ENCODE results near the gene IL12RB1. TPM values are rescaled to one million over a fixed set of nuclear protein-coding genes. Genes with fewer than 3 reads are reported as not detected.
"Not testable (repeated sequence)": the region's sequence is repeated elsewhere in the genome, so short reads cannot be mapped to it uniquely, and the experiment has no call there.

Gene IL12RB1
- total and polyA plus RNA-seq, 10 donors = 9.9 to 31.6 (median 24.2) TPM

DNA sequence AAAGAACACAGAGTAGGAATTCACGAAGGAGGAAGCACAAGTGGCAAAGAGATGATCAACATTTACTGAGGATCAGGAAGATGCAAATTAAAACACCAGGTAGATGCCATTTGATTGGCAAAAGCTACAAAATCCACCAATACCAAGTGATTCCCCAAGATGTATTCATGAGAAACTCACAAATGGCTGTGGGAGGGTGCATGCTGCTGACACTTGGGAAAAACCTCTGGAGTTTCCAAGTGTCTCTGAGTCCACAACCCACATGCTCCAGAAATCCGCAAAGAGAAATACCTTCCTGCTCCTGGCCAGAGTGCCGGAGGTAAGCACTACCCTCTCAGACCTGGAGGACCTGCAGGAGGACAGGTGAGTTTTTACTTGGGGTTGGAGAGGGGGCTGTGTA, 43.1 kb downstream of the IL12RB1 start:
- WGBS, 5 donors = 93 to 96% (median 94%) methylated on average over 3 of the region's 3 CpGs
- H3K9me3 ChIP-seq = peaks cover 0 to 8% (median 0%) of the 10 kb centered on the region in 8 donors
- no peaks in the 10 kb centered on the region for H3K27me3 ChIP-seq (replicated peaks in 1 of 7)
- intact Hi-C loops (cut with DNase I; ENCODE audit: low total_unique reads) = no loop called here
- DNase-seq = no peak
- H3K36me3 ChIP-seq = no peaks in the 10 kb centered on the region
- H3K4me1 ChIP-seq = peaks cover 20 to 47% (median 31%) of the 10 kb centered on the region in 6 donors
- H3K4me3 ChIP-seq = no peak overlapping the region
- peak overlapping the region in 3 of 8 donors; percentile 84 to 86 (median 85) for H3K27ac ChIP-seq
- TF ChIP-seq, protein P1, sequence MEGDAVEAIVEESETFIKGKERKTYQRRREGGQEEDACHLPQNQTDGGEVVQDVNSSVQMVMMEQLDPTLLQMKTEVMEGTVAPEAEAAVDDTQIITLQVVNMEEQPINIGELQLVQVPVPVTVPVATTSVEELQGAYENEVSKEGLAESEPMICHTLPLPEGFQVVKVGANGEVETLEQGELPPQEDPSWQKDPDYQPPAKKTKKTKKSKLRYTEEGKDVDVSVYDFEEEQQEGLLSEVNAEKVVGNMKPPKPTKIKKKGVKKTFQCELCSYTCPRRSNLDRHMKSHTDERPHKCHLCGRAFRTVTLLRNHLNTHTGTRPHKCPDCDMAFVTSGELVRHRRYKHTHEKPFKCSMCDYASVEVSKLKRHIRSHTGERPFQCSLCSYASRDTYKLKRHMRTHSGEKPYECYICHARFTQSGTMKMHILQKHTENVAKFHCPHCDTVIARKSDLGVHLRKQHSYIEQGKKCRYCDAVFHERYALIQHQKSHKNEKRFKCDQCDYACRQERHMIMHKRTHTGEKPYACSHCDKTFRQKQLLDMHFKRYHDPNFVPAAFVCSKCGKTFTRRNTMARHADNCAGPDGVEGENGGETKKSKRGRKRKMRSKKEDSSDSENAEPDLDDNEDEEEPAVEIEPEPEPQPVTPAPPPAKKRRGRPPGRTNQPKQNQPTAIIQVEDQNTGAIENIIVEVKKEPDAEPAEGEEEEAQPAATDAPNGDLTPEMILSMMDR (IDR thresholded peaks at IDR 0.05 in 8 of 11, conservative IDR thresholded peaks at IDR 0.05 in 3 of 11) = no peak
- TF ChIP-seq POLR2A (IDR thresholded peaks at IDR 0.05) (no peak), POLR2AphosphoS5 (IDR thresholded peaks at IDR 0.05) (no peak)

DNA sequence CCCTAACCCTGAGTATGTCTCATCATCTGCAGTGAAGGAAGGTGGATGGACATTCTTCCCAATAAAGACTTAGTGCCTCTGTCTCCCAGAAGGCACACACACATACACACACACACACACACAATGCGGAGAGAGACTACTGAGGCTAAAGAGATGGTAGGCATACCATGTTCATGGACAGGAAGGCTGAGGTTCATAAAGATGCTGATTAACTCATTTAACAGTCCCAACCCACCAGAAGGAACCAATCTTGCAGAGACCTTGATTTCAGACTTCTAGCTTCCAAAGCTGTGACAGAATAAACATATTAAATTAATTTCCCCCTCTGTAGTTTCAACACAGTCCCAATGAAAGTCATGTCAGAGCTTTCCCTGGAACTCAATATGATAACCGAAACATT, 45.7 kb downstream of the IL12RB1 start:
- Histone ChIP-seq H3K36me3 (no peaks in the 10 kb centered on the region), H3K27ac (no peak overlapping the region), H3K27me3 (replicated peaks in 1 of 7) (no peaks in the 10 kb centered on the region), H3K4me1 (peaks cover 20 to 45% (median 27%) of the 10 kb centered on the region in 6 donors), H3K9me3 (peaks cover 0 to 8% (median 0%) of the 10 kb centered on the region in 8 donors), H3K4me3 (no peak overlapping the region)
- no peak for DNase-seq
- intact Hi-C loops (cut with DNase I; ENCODE audit: low total_unique reads) = no loop called here
- WGBS, 5 donors = 70 to 100% (median 98%) methylated on average over 2 of the region's 2 CpGs
- TF ChIP-seq, protein P1 (IDR thresholded peaks at IDR 0.05 in 8 of 11, conservative IDR thresholded peaks at IDR 0.05 in 3 of 11) = no peak
- TF ChIP-seq POLR2A (IDR thresholded peaks at IDR 0.05) (no peak), POLR2AphosphoS5 (IDR thresholded peaks at IDR 0.05) (no peak)

DNA sequence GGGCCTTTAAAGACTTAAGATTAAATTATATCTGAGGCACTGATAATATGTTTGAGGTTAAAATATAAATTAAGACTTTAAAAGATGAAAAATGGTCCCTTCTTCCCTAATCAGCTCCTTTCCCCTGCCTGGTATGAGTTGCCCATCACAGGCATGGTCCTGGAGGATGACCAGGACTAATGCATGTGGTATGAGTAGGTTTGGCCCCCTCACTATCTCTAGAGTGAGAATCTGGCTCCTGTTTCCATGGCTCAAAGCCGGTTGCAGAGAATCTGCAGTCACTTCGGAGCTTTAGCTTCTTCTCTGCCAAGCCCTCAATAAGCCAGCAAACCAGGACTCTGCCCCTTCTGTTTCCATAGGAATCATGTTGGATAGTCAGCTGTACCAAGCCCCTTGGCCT, 54.6 kb downstream of the IL12RB1 start:
- H3K36me3 ChIP-seq; intact Hi-C loops (cut with DNase I; ENCODE audit: low total_unique reads); H3K9me3 ChIP-seq; DNase-seq; H3K27me3 ChIP-seq (replicated peaks in 1 of 7); H3K27ac ChIP-seq; H3K4me3 ChIP-seq: not testable (repeated sequence)
- 87 to 97% (median 92%) methylated on average over 2 of the region's 2 CpGs for WGBS, 5 donors
- peaks cover 0 to 26% (median 8%) of the 10 kb centered on the region in 6 donors for H3K4me1 ChIP-seq

DNA sequence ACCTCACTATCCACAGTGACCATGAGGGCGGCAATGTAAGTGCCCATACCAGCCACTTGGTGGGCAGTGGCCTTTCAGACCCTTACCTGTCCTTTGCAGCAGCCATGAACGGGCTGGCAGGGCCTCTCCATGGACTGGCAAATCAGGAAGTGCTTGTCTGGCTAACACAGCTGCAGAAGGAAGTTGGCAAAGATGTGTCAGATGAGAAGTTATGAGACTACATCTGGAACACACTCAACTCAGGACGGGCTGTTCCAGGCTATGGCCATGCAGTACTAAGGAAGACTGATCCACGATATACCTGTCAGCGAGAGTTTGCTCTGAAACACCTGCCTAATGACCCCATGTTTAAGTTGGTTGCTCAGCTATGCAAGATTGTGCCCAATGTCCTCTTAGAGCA, 55.3 kb downstream of the IL12RB1 start:
- Histone ChIP-seq H3K4me1 (peaks cover 0 to 26% (median 8%) of the 10 kb centered on the region in 6 donors), H3K27ac (peak overlapping the region in 3 of 8 donors; percentile 3 to 56 (median 45))
- H3K27me3 ChIP-seq (replicated peaks in 1 of 7); H3K36me3 ChIP-seq; DNase-seq; intact Hi-C loops (cut with DNase I; ENCODE audit: low total_unique reads); H3K9me3 ChIP-seq; H3K4me3 ChIP-seq: not testable (repeated sequence)
- WGBS, 5 donors = 28 to 50% (median 42%) methylated on average over 4 to 5 of the region's 5 CpGs

DNA sequence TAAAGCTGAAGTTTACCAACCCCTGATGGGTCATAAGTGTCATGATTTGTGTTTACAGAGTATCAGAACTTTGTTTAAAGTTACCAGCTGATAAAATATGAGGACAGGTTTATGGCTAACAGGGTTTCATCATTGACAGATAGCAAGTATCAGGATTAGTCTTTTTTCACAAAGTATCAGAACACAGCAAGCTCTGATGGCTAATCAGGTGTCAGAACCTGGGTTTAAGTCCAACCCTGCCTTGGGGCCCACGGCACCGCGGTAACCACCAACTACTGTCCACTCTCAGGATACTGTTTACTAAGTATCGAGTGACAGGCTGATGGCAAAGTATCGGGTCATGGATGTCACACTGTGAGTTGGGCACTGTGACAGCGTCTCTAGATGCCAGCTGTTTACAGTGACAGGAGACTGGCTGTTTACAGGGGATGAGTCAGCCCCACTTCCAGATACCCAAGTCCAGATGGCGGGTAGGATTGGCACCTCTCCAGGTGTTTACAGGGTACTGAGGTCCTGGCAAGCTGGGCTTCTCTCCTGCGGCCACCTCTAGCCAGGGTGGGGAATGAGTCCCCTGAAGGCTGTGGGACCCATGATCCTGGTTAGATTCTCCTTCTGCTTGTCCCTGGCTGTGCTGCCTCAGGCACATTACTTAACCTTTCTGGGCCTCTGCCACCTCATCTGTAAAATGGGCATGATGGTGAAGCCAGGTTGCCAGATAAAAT, 57.0 kb downstream of the IL12RB1 start:
- intact Hi-C loops (cut with DNase I; ENCODE audit: low total_unique reads) = no loop called here
- TF ChIP-seq POLR2AphosphoS5 (IDR thresholded peaks at IDR 0.05) (no peak), POLR2A (IDR thresholded peaks at IDR 0.05) (no peak)
- TF ChIP-seq, protein P1 (IDR thresholded peaks at IDR 0.05 in 8 of 11, conservative IDR thresholded peaks at IDR 0.05 in 3 of 11) = no peak
- Histone ChIP-seq H3K4me1 (peaks cover 0 to 25% (median 14%) of the 10 kb centered on the region in 6 donors), H3K4me3 (no peak overlapping the region), H3K9me3 (no peaks in the 10 kb centered on the region), H3K27me3 (replicated peaks in 1 of 7) (no peaks in the 10 kb centered on the region), H3K27ac (peak overlapping the region in 3 of 8 donors; percentile 5 to 46 (median 42)), H3K36me3 (no peaks in the 10 kb centered on the region)
- 64 to 88% (median 76%) methylated on average over 8 of the region's 8 CpGs for WGBS, 5 donors
- DNase-seq = no peak
